OCI-LY1 (cell line): ENCODE measurements around the gene DNAH14.

Source experiments
- CTCF ChIP-seq: fragments of 200-600 bp; sonication (generic), shearing (Covaris generic); IDR thresholded peaks from 2 replicates; pipeline ENCODE4 v1.5.1; 2017; ENCODE audit warnings: mild to moderate bottlenecking, antibody characterized with exemption, low read length, moderate library complexity, mixed read lengths
- EZH2 ChIP-seq: fragments of 200-600 bp; sonication (generic), shearing (Covaris generic); IDR thresholded peaks from 2 replicates; pipeline ENCODE4 v1.8.0; 2017; ENCODE audit warnings: borderline replicate concordance, mixed run types, mild to moderate bottlenecking, antibody characterized with exemption, low read length, moderate library complexity, mixed read lengths

GRCh38 chr1:225158291-225158690 is 228.8 kb downstream of the DNAH14 start:
- TF ChIP-seq CTCF: no peak
- TF ChIP-seq EZH2: no peak
